OCI-LY1 (cell line): ENCODE data around the gene AOAH.

Source experiments
- H2AFZ ChIP-seq: fragments of 200-600 bp; sonication (generic), shearing (Covaris generic); 2 replicates; pipeline ENCODE4 v1.6.0; 2014; ENCODE audit warnings: antibody characterized with exemption, mild to moderate bottlenecking, low read length
- H3F3A ChIP-seq: fragments of 200-600 bp; sonication (generic), shearing (Covaris generic); 2 replicates; pipeline ENCODE4 v1.6.0; 2014; ENCODE audit warnings: mild to moderate bottlenecking, antibody characterized with exemption, low read length, moderate library complexity; ENCODE audit not compliant: insufficient read depth
- H3K27ac ChIP-seq: fragments of 200-600 bp; sonication (generic); 2 replicates; pipeline ENCODE4 v1.5.1; 2014; ENCODE audit warnings: low read length, mixed run types, mild to moderate bottlenecking, low read depth; ENCODE audit not compliant: poor library complexity, severe bottlenecking
- H3K27me3 ChIP-seq: fragments of 200-600 bp; sonication (generic); 2 replicates; pipeline ENCODE4 v1.6.0; 2014; ENCODE audit warnings: antibody characterized with exemption, mild to moderate bottlenecking, low read length, moderate library complexity; ENCODE audit not compliant: insufficient read depth
- H3K36me3 ChIP-seq: fragments of 200-600 bp; sonication (generic); 2 replicates; pipeline ENCODE4 v1.6.1; 2014; ENCODE audit warnings: mild to moderate bottlenecking, antibody characterized with exemption, low read length, moderate library complexity, mixed read lengths; ENCODE audit not compliant: insufficient read depth
- H3K4me1 ChIP-seq: fragments of 200-600 bp; sonication (generic); 2 replicates; pipeline ENCODE4 v1.5.1; 2014; ENCODE audit warnings: mild to moderate bottlenecking, low read length, moderate library complexity; ENCODE audit not compliant: insufficient read depth, severe bottlenecking
- H3K4me2 ChIP-seq: fragments of 200-600 bp; sonication (generic), shearing (Covaris generic); 2 replicates; pipeline ENCODE4 v1.6.1; 2014; ENCODE audit warnings: low read length
- H3K4me3 ChIP-seq: fragments of 200-600 bp; sonication (generic); 2 replicates; pipeline ENCODE4 v1.5.1; 2014; ENCODE audit warnings: low read length, low read depth, mild to moderate bottlenecking, mixed read lengths; ENCODE audit not compliant: poor library complexity, severe bottlenecking
- H3K79me2 ChIP-seq: fragments of 200-600 bp; shearing (Covaris generic); 2 replicates; pipeline ENCODE4 v1.6.1; 2016; ENCODE audit warnings: mixed run types, low read length, mixed read lengths; ENCODE audit not compliant: insufficient read depth
- H3K9ac ChIP-seq: fragments of 200-600 bp; sonication (generic), shearing (Covaris generic); 2 replicates; pipeline ENCODE4 v1.6.1; 2014; ENCODE audit warnings: mild to moderate bottlenecking, low read length, mixed read lengths
- H3K9me2 ChIP-seq: fragments of 200-600 bp; sonication (generic), shearing (Covaris generic); 2 replicates; pipeline ENCODE4 v1.6.1; 2014; ENCODE audit warnings: low read depth, mild to moderate bottlenecking, low read length, mixed read lengths
- H3K9me3 ChIP-seq: fragments of 200-600 bp; shearing (Covaris generic); 2 replicates; pipeline ENCODE4 v1.6.1; 2014; ENCODE audit warnings: low read length, mixed read lengths
- H4K20me1 ChIP-seq: fragments of 200-600 bp; sonication (generic), shearing (Covaris generic); 2 replicates; pipeline ENCODE4 v1.6.0; 2016; ENCODE audit warnings: mild to moderate bottlenecking, low read length; ENCODE audit not compliant: insufficient read depth
- CTCF ChIP-seq: fragments of 200-600 bp; sonication (generic), shearing (Covaris generic); IDR thresholded peaks from 2 replicates; pipeline ENCODE4 v1.5.1; 2017; ENCODE audit warnings: mild to moderate bottlenecking, antibody characterized with exemption, low read length, moderate library complexity, mixed read lengths
- EZH2 ChIP-seq: fragments of 200-600 bp; sonication (generic), shearing (Covaris generic); IDR thresholded peaks from 2 replicates; pipeline ENCODE4 v1.8.0; 2017; ENCODE audit warnings: borderline replicate concordance, mixed run types, mild to moderate bottlenecking, antibody characterized with exemption, low read length, moderate library complexity, mixed read lengths

Gene AOAH

GRCh38 chr7:36690041-36690440, 34.3 kb downstream of the AOAH start:
- Histone ChIP-seq H3K9me3 (no peaks in the 10 kb centered on the region), H4K20me1 (no peaks in the 10 kb centered on the region), H3K27me3 (no peaks in the 10 kb centered on the region), H3K9me2 (no peaks in the 10 kb centered on the region), H3K9ac (no peak overlapping the region), H3K79me2 (no peaks in the 10 kb centered on the region), H3K4me3 (no peak overlapping the region), H3F3A (no peaks in the 10 kb centered on the region), H3K27ac (no peak overlapping the region), H3K4me1 (no peaks in the 10 kb centered on the region), H2AFZ (no peak overlapping the region), H3K4me2 (no peak overlapping the region), H3K36me3 (no peaks in the 10 kb centered on the region)
- TF ChIP-seq CTCF (no peak), EZH2 (no peak)

- H4K20me1 ChIP-seq: no peaks in the 10 kb centered on the region
- no peak for TF ChIP-seq CTCF
- TF ChIP-seq EZH2: no peak
- H3K4me1 ChIP-seq: no peaks in the 10 kb centered on the region
- H3K9me3 ChIP-seq: no peaks in the 10 kb centered on the region
- no peak overlapping the region for H3K9ac ChIP-seq
- H2AFZ ChIP-seq: no peak overlapping the region
- no peaks in the 10 kb centered on the region for H3K9me2 ChIP-seq
- no peak overlapping the region for H3K4me3 ChIP-seq
- H3K27me3 ChIP-seq: no peaks in the 10 kb centered on the region
- H3K4me2 ChIP-seq: no peak overlapping the region
- no peaks in the 10 kb centered on the region for H3K36me3 ChIP-seq
- H3K27ac ChIP-seq: no peak overlapping the region
- no peaks in the 10 kb centered on the region for H3K79me2 ChIP-seq
- H3F3A ChIP-seq: no peaks in the 10 kb centered on the region
Observed at GRCh38 chr7:36686499-36686898, 37.8 kb downstream of the AOAH start.

- no peak overlapping the region for H3K4me2 ChIP-seq
- no peak overlapping the region for H3K4me3 ChIP-seq
- no peaks in the 10 kb centered on the region for H3K4me1 ChIP-seq
- H3K9ac ChIP-seq: no peak overlapping the region
- H4K20me1 ChIP-seq: no peaks in the 10 kb centered on the region
- H2AFZ ChIP-seq: no peak overlapping the region
- H3K27ac ChIP-seq: no peak overlapping the region
- no peaks in the 10 kb centered on the region for H3K9me2 ChIP-seq
- H3K27me3 ChIP-seq: no peaks in the 10 kb centered on the region
- no peaks in the 10 kb centered on the region for H3K9me3 ChIP-seq
- H3K36me3 ChIP-seq: no peaks in the 10 kb centered on the region
- TF ChIP-seq CTCF: no peak
- TF ChIP-seq EZH2: no peak
- no peaks in the 10 kb centered on the region for H3K79me2 ChIP-seq
- H3F3A ChIP-seq: no peaks in the 10 kb centered on the region
Observed at GRCh38 chr7:36684954-36685353, 39.3 kb downstream of the AOAH start.
